Measurements from ENCODE around the gene ETV7. TPM values are rescaled to one million over a fixed set of nuclear protein-coding genes. Genes with fewer than 3 reads are reported as not detected.

ETV7 gene
- total and polyA plus RNA-seq, 7 donors, result 0.36 to 11.6 (median 2.9) TPM; not detected in 1

GRCh38 chr6:36381502-36382389 is 5.7 kb downstream of the ETV7 start:
- WGBS, 2 donors, result 84 to 86% methylated on average over 9 of the region's 9 CpGs
- H3K36me3 ChIP-seq, result no peaks in the 10 kb centered on the region

GRCh38 chr6:36380166-36380565 is 7.3 kb downstream of the ETV7 start:
- H3K4me1 ChIP-seq, result no peaks in the 10 kb centered on the region

More at GRCh38 chr6:36381502-36382389, 5.7 kb downstream of the ETV7 start:
- TF ChIP-seq POLR2A (IDR thresholded peaks at IDR 0.05) (no peak), EP300 (IDR thresholded peaks at IDR 0.05) (no peak), POLR2AphosphoS5 (IDR thresholded peaks at IDR 0.05) (no peak), CTCF (IDR thresholded peaks at IDR 0.05) (no peak)
- Histone ChIP-seq H3K9me3 (no peaks in the 10 kb centered on the region), H3K4me1 (peaks cover 0 to 8% (median 3%) of the 10 kb centered on the region in 4 donors), H3K4me3 (no peak overlapping the region), H3K27ac (no peak overlapping the region), H3K27me3 (no peaks in the 10 kb centered on the region)
- intact Hi-C loops (cut with DNase I), result no loop called here
- no peak for DNase-seq

GRCh38 chr6:36378936-36379335 is 8.5 kb downstream of the ETV7 start:
- no peaks in the 10 kb centered on the region for H3K27me3 ChIP-seq
- no peak for TF ChIP-seq POLR2AphosphoS5 (IDR thresholded peaks at IDR 0.05)
- H3K9me3 ChIP-seq, result no peaks in the 10 kb centered on the region
- no peak overlapping the region for H3K27ac ChIP-seq
- H3K4me3 ChIP-seq, result no peak overlapping the region
- 93 to 94% methylated on average over 10 of the region's 10 CpGs for WGBS, 2 donors
- peak; percentile 10 for DNase-seq
- intact Hi-C loops (cut with DNase I), result no loop called here
- no peaks in the 10 kb centered on the region for H3K36me3 ChIP-seq
- no peaks in the 10 kb centered on the region for H3K4me1 ChIP-seq

More at GRCh38 chr6:36380166-36380565, 7.3 kb downstream of the ETV7 start:
- intact Hi-C loops (cut with DNase I), result no loop called here
- TF ChIP-seq POLR2AphosphoS5 (IDR thresholded peaks at IDR 0.05) (no peak), POLR2A (IDR thresholded peaks at IDR 0.05) (no peak), EP300 (IDR thresholded peaks at IDR 0.05) (no peak), CTCF (IDR thresholded peaks at IDR 0.05) (no peak)
- Histone ChIP-seq H3K27ac (no peak overlapping the region), H3K9me3 (no peaks in the 10 kb centered on the region), H3K4me3 (no peak overlapping the region), H3K27me3 (no peaks in the 10 kb centered on the region), H3K36me3 (no peaks in the 10 kb centered on the region)
- DNase-seq, result no peak
- WGBS, 2 donors, result 93 to 95% methylated on average over 4 of the region's 4 CpGs

DNA sequence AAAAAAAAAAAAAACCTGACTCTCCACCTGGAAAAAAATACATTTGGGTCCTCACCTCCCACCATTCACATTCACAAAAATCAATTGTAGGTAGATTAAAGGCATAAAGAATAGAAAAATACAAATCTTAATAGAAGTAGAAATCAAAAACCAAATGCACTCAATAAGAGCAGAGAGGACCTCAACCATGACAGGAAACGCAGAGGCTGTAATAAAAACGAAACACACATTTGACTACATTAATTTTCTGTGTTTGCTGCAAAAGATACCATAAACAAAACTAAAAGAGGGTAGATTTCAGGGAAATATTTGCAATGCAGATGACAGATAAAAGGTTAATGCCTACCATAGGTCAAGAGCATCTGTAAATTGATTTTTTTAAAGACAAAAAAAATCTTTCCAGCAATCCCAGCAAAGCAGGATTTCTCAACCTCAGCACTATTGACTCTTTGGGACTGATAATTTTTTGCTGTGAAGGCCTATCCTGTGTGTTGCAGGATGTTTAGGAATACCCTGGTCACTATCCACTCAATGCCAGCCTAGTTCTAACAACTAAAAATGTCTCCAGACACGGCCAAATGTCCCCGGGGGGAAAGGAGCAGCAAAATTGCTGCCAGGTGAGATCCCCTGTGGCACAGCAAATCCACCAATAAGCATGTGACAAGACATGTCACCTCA is 9.1 kb downstream of the ETV7 start:
- TF ChIP-seq CTCF (IDR thresholded peaks at IDR 0.05) (no peak), POLR2A (IDR thresholded peaks at IDR 0.05) (no peak), POLR2AphosphoS5 (IDR thresholded peaks at IDR 0.05) (no peak), EP300 (IDR thresholded peaks at IDR 0.05) (no peak)
- Histone ChIP-seq H3K27ac (no peak overlapping the region), H3K27me3 (no peaks in the 10 kb centered on the region), H3K4me1 (no peaks in the 10 kb centered on the region), H3K36me3 (no peaks in the 10 kb centered on the region), H3K9me3 (no peaks in the 10 kb centered on the region), H3K4me3 (no peak overlapping the region)
- intact Hi-C loops (cut with DNase I), result no loop called here
- WGBS, 2 donors, result 87 to 91% methylated on average over 4 of the region's 4 CpGs
- no peak for DNase-seq

GRCh38 chr6:36377594-36377993 is 9.9 kb downstream of the ETV7 start:
- intact Hi-C loops (cut with DNase I), result no loop called here
- WGBS, 2 donors, result 65 to 72% methylated on average over 5 of the region's 5 CpGs

More at GRCh38 chr6:36377594-36377993, 9.9 kb downstream of the ETV7 start:
- H3K36me3 ChIP-seq, result no peaks in the 10 kb centered on the region
- no peak overlapping the region for H3K4me3 ChIP-seq
- H3K27me3 ChIP-seq, result no peaks in the 10 kb centered on the region
- H3K9me3 ChIP-seq, result no peaks in the 10 kb centered on the region
- no peak overlapping the region for H3K27ac ChIP-seq
- TF ChIP-seq POLR2A (IDR thresholded peaks at IDR 0.05) (no peak), EP300 (IDR thresholded peaks at IDR 0.05) (no peak), POLR2AphosphoS5 (IDR thresholded peaks at IDR 0.05) (no peak), CTCF (IDR thresholded peaks at IDR 0.05) (no peak)
- no peak for DNase-seq
- no peaks in the 10 kb centered on the region for H3K4me1 ChIP-seq

Measured in sigmoid colon (tissue), 7 donors.